Measurements from ENCODE around the gene ICAM4. TPM values are rescaled to one million over a fixed set of nuclear protein-coding genes. Genes with fewer than 3 reads are reported as not detected.
A peak's percentile ranks its signal among the peaks of the same experiment; 100 is the strongest.

The ICAM4 gene
- total and polyA plus RNA-seq, 9 of the 15 experiments (the other 6 are each of a cell fraction or from before 2014, with no cell fraction given), result 14.1 to 86.1 (median 29.6) TPM

- TF ChIP-seq CTCFL (IDR thresholded peaks at IDR 0.05; ENCODE audit: borderline replicate concordance, insufficient read depth, low read depth, low read length, poor library complexity, severe bottlenecking) (no peak), NRF1 (conservative IDR thresholded peaks at IDR 0.05 in 1 of 2, IDR thresholded peaks at IDR 0.05 in 1 of 2) (peak; percentile 93 to 94), ZNF41 (CRISPR knock-in tag; conservative IDR thresholded peaks at IDR 0.05) (no peak), ZNF316 (IDR thresholded peaks at IDR 0.05) (0 out of 2 replicates have a peak, but pooled peaks have one; percentile 7), ZBTB40 (IDR thresholded peaks at IDR 0.05) (0 out of 2 replicates have a peak, but pooled peaks have one; percentile 51), ZBTB40 (CRISPR knock-in tag; IDR thresholded peaks at IDR 0.05) (no peak), PML (IDR thresholded peaks at IDR 0.05; ENCODE audit: low read length) (peak; percentile 88), ZNF121 (CRISPR knock-in tag; conservative IDR thresholded peaks at IDR 0.05) (no peak), ZNF263 (CRISPR knock-in tag; IDR thresholded peaks at IDR 0.05; ENCODE audit: borderline replicate concordance) (peak; percentile 57; the same call in 1 of the 2 replicates), ZNF395 (CRISPR knock-in tag; IDR thresholded peaks at IDR 0.05) (peak; percentile 67; the same call in 1 of the 2 replicates), ETV5 (CRISPR knock-in tag; IDR thresholded peaks at IDR 0.05; ENCODE audit: low read depth) (peak; percentile 74), CREB1 (IDR thresholded peaks at IDR 0.05) (peak; percentile 44; the same call in 1 of the 2 replicates), CREB1 (CRISPR knock-in tag; IDR thresholded peaks at IDR 0.05) (peak; percentile 65), TCF7L2 (IDR thresholded peaks at IDR 0.05; ENCODE audit: low read depth, low read length) (peak; percentile 89), ZNF778 (CRISPR knock-in tag; IDR thresholded peaks at IDR 0.05) (no peak)
Measured at GRCh38 chr19:10332965-10333757, 46.4 kb downstream of the ICAM4 start, which contains the start of gene RAVER1 (continued).
